SK-MEL-5 (cell line): Measurements from ENCODE around the gene IL20RA. TPM values are rescaled to one million over a fixed set of nuclear protein-coding genes. Genes with fewer than 3 reads are reported as not detected.
A peak's percentile ranks its signal among the peaks of the same experiment; 100 is the strongest.

ENCODE experiments used
- DNase-seq: peaks from one replicate; pipeline ENCODE4 v3.0.0-alpha.2; 2016; ENCODE audit warnings: low read depth, low spot score
- in situ Hi-C: cut with HindIII; loops from 2 replicates; pipeline ENCODE4 v1.10.0; 2016; ENCODE audit warnings: low sequenced_read_pairs, high pct_unique_total_duplicates, low pct_unique_long_range_greater_than_20kb
- total RNA-seq: library from RNA; depleted of rRNA; stranded (reverse); fragments of >200 nt; shearing (Covaris generic); gene quantifications from 2 replicates; pipeline ENCODE4 v1.2.3, GENCODE V29; 2014

Gene IL20RA
- total RNA-seq, 1 experiment from 2014 or later = not detected

- in situ Hi-C loops = no loop called here
- DNase-seq = no peak
Measured at GRCh38 chr6:137016356-137016755, 28.4 kb downstream of the IL20RA start.

GRCh38 chr6:137015943-137016342, 28.8 kb downstream of the IL20RA start:
- in situ Hi-C loops = no loop called here
- no peak for DNase-seq

- DNase-seq = peak; percentile 69
- in situ Hi-C loops = no loop called here
Measured at GRCh38 chr6:137013738-137014602, 30.8 kb downstream of the IL20RA start.

- in situ Hi-C loops = no loop called here
- no peak for DNase-seq
Measured at GRCh38 chr6:137013031-137013430, 31.7 kb downstream of the IL20RA start.

- no peak for DNase-seq
- in situ Hi-C loops = no loop called here
Measured at GRCh38 chr6:137011406-137011805, 33.4 kb downstream of the IL20RA start.

GRCh38 chr6:137010128-137010718, 34.5 kb downstream of the IL20RA start:
- in situ Hi-C loops = no loop called here
- no peak for DNase-seq

- in situ Hi-C loops = no loop called here
- DNase-seq = no peak
Measured at GRCh38 chr6:137008204-137008603, 36.6 kb downstream of the IL20RA start.

- no peak for DNase-seq
- in situ Hi-C loops = no loop called here
Measured at GRCh38 chr6:137006056-137006455, 38.7 kb downstream of the IL20RA start.

GRCh38 chr6:137005073-137005472, 39.7 kb downstream of the IL20RA start:
- in situ Hi-C loops = no loop called here

GRCh38 chr6:137002505-137002904, 42.3 kb downstream of the IL20RA start:
- no peak for DNase-seq
- in situ Hi-C loops = no loop called here

More at GRCh38 chr6:137005073-137005472, 39.7 kb downstream of the IL20RA start:
- DNase-seq = no peak

GRCh38 chr6:137001977-137002302, 42.8 kb downstream of the IL20RA start:
- in situ Hi-C loops = no loop called here
- DNase-seq = no peak

GRCh38 chr6:137001299-137001976, 43.3 kb downstream of the IL20RA start:
- in situ Hi-C loops = no loop called here
- DNase-seq = no peak

- DNase-seq = no peak
- in situ Hi-C loops = no loop called here
Measured at GRCh38 chr6:137000825-137001224, 43.9 kb downstream of the IL20RA start.

GRCh38 chr6:136995521-136995920, 49.2 kb downstream of the IL20RA start:
- in situ Hi-C loops = no loop called here
- no peak for DNase-seq

- in situ Hi-C loops = no loop called here
- DNase-seq = no peak
Measured at GRCh38 chr6:136994782-136995181, 50.0 kb downstream of the IL20RA start.

GRCh38 chr6:136992113-136992512, 52.7 kb downstream of the IL20RA start:
- peak; percentile 33 for DNase-seq
- in situ Hi-C loops = no loop called here

GRCh38 chr6:136991646-136992045, 53.1 kb downstream of the IL20RA start:
- no peak for DNase-seq
- in situ Hi-C loops = no loop called here

- in situ Hi-C loops = no loop called here
- DNase-seq = no peak
Measured at GRCh38 chr6:136990754-136991153, 54.0 kb downstream of the IL20RA start.

GRCh38 chr6:136990242-136990578, 54.6 kb downstream of the IL20RA start:
- no peak for DNase-seq
- in situ Hi-C loops = no loop called here
